ENCODE measurements around the gene TF.
"Not testable (repeated sequence)": the region's sequence is repeated elsewhere in the genome, so short reads cannot be mapped to it uniquely, and the experiment has no call there.

The TF gene

DNA sequence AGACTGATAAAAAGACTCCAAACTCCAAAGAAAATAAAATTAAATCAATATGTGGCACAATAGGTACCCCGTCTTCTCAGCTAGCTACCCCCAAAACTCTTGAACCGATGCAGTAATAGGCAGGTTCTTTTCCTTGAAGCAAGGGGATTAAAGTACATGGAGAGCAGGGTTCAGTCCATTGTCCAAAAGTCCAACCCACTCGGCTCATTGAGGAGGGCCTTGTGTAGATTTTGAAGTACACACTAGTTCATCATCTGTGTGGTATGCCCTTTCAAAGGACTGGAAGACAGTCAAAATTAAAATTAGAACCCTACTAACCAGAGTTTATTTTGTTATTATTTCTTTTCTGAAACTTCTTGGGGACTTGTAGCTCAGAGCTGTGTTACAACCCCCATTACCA lies 23.3 kb downstream of the TF start:
- no peak for DNase-seq

DNA sequence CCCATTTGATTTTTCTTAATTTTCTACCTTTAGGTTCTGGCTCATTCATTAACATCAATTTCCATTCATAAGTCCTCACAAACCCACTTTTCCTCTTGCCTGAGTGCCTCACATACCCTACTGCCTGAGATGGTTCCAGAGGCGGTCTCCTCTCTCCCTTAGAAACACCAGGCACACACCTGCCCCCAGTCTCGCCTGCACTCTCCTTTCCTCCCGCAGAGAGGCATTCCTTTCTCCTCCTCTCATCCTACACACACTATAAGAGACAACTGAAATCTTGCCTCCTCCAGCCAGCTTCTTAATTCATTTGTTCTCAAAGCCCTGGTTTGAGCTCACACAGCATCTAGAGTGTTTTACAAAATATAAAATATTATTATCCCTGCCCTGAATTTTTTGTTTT lies 27.5 kb downstream of the TF start:
- no peak for DNase-seq

DNA sequence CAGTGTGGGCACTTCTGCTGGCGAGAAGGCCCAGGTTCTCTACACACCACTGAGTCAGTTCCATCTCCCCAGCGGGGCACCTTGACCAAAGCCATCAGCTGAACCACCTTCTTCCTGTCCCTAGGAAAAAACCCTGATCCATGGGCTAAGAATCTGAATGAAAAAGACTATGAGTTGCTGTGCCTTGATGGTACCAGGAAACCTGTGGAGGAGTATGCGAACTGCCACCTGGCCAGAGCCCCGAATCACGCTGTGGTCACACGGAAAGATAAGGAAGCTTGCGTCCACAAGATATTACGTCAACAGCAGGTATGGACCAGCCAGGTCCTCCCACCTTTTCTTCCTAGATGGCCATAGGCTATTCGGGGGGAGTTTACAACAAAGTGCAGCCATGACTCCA lies 29.1 kb downstream of the TF start:
- DNase-seq, result no peak

DNA sequence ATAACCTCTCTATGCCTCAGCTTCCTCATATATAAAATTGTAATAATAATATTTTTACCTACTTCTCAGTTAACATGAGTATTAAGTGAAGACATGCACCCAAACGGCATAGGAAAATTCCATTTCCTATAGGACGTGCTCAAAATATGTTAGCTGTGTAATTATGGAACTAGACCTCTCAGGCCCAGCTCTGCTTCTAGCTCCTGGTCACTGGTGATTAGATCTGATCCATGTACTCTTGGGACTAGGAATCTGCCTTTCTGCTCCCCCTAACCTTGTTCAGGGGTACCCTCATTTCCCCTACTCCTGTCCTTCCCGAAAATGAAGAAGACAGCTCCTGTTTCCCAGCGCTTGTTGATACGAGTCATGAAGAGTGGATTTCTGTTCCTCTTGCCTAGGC lies 29.6 kb downstream of the TF start:
- DNase-seq, result no peak

DNA sequence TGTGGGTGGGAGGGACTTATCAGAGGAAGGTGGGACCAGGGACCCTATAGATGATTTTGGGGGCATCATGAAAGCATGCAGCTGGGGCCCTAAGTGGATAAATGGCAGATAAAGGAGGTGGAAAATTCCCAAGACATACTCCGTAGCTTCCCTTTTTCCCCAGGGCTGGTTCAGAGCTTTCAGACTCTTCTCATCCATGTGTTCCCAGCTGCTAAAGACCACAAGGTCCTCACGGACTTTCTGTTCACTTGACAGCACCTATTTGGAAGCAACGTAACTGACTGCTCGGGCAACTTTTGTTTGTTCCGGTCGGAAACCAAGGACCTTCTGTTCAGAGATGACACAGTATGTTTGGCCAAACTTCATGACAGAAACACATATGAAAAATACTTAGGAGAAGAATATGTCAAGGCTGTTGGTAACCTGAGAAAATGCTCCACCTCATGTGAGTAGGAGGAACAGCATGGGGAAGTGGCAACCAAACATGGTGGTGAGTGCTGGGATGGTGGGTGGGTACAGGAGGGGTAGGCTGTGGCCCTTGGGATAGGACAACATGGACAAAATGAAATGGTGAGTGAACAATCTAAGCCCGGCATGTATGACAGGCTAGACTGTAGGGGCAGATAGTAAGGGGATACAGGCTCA lies 30.7 kb downstream of the TF start:
- no peak for DNase-seq

DNA sequence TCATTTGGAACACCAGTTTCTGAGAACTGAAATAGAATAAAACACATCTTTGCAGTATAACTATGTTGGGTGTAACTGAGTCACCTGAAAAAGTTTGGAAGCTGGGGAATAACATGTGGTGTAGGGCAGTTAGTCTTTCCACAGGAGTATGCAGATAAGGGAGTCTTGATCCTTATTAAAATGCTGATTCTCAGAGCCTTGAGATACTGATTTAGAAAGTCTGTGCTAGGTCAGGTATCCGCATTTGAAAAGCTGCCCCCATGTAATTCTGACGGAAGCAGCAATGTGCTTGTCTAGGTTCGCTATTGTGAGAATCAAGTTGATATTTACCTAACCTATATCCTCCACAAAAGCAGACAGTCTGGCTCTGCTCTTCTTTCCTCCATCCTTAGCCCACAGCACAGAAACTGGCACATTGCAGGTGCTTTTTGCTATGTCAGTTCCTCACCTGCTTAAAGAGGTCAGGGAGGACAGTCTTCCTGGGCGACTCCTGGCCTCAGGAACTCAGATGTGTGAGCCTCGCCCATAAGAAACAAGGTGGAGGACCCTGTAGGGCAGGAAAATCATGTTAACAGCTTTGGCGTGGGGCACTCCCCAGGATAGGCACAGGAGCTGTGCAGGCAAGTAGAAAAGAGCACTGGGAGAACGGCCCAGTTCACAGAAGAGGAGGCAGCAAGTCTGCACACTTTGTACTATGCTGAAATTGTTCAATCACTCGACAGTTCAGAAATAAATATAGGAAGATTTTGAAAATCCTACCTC lies 31.8 kb downstream of the TF start:
- no peak for DNase-seq

DNA sequence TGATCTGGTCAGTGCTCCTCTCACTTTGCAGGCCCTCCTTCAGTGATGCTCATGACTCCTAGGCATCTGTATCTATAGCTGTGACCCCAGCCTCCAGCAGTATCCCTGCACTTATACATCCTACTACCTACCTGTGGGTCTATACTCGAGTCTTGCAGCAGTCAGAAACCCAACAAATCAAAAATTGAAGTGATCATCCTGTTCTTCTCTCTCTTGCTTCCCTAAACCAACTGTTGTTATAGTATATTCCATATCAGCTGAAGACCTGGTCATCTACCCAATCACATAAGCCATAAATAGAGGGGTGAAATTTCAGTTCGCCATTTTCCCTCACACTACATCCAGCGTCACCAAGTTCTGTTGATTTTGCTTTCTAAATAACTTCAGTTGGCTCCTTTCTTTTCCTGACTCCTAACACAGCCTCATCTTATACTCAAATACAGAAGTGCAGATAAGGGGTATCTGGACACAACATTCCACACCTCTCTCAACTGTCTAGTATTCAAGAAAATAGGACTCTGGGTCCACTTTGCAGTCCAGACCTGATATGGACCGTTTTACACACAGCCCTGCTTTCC lies 33.5 kb downstream of the TF start:
- DNase-seq, result no peak

DNA sequence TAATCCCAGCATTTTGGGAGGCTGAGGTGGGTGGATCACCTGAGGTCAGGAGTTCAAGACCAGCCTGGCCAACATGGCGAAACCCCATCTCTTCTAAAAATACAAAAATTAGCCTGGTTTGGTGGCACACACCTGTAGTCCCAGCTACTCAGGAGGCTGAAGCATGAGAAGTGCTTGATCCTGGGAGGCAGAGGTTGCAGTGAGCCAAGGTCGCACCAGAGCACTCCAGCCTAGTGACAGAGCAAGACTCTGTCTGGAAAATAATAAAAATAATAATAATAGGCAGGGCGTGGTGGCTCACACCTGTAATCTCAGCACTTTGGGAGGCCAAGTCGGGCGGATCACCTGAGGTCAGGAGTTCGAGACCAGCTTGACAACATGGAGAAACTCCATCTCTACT lies 34.6 kb downstream of the TF start:
- not testable (repeated sequence) for DNase-seq

DNA sequence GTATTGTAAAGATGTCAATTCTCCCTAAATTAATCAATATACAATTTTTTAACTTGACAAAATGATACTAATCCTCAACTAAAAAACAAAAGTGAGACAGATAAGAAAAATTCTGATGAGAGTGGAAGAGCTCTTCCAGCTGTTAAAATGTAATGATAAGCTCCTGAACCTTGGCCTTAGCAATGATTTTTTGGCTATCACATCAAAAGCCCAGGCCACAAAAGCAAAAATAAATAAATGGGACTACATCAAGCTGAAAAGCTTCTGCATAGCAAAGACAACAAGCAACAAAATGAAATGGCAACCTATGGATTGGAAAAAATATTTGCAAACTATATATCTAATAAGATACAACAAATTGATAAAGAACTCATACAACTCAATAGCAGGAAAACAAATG lies 35.4 kb downstream of the TF start:
- DNase-seq, result no peak

DNA sequence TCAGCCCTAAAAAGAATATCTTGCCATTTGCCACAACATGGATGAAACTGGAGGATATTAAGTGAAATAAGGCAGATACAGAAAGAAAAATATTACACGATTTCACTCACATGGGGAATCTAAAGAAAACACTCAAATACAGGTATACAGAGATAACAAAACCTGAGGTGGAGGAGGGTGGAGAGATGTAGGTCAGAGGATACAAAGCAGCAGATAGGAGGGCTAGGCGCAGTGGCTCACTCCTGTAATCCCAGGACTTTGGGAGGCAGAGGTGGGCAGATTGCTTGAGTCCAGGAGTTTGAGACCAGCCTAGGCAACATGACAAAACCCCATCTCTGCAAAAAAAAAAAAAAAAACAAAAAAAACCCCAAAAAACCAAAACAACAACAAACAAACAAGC lies 36.3 kb downstream of the TF start:
- no peak for DNase-seq

DNA sequence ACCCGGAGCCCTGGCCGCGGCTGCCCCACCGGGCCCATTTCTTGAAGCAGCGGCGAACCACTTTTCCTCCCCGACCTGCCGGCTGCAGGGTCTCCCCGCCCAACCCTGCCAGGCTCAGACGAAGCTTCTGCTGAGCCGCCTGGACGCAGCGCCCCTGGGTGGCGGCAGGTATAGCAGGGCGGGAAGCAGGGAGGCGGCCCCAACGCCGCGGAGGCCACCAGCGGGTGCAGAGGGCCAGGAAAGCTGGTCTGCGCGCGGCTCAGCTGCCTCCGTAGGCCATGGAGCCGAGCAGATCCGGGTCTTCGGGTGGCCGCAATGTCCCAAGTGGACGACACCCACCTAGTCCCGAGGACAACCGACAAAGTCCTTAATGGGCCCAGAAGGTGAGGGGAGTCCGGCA lies 37.6 kb downstream of the TF start:
- DNase-seq, result no peak

DNA sequence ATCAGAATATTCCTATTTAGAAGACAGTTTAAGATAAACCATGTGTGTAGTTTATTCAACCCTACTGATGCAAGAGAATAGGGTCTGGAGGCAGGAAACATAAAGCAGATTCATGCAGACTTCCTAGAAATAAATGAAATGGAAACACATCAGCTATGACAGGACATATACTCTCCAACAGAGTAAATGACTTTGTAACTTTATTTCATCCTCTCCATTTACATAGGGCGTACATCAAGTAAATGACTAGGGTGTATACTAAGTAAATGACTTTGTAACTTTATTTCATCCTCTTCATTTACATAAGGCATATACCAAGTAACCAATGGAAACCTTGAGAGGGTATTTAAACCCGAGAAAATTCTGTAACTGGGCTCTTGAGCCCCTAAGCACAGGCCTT lies 41.8 kb downstream of the TF start:
- DNase-seq, result no peak

DNA sequence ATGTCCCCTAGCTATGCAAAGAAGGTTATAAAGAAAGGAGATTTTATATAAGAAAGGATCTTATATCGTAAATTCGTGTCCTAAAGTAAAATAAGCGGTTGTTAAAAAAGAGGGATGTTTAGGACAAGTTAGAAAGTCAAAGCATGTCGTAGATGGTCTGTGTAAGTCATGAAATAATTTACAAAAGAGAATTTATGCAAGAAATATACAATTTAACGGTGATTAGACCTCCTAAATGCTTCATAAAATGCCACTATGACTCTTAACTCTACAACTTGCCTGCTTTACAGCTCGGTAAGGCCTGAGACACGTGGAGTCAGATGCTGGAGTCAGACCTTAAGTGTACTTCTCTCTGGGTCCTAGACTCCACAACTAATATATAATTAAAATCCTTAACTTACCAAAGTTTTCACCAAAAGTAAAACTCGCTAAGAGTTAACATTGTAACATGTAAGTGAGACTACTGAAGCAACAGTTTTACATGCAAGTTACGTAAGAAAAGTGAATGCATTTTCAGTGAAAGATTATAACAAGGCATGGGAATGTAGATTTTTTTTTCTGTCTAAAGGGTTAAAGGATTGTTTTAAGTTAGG lies 46.1 kb downstream of the TF start:
- DNase-seq, result no peak

DNA sequence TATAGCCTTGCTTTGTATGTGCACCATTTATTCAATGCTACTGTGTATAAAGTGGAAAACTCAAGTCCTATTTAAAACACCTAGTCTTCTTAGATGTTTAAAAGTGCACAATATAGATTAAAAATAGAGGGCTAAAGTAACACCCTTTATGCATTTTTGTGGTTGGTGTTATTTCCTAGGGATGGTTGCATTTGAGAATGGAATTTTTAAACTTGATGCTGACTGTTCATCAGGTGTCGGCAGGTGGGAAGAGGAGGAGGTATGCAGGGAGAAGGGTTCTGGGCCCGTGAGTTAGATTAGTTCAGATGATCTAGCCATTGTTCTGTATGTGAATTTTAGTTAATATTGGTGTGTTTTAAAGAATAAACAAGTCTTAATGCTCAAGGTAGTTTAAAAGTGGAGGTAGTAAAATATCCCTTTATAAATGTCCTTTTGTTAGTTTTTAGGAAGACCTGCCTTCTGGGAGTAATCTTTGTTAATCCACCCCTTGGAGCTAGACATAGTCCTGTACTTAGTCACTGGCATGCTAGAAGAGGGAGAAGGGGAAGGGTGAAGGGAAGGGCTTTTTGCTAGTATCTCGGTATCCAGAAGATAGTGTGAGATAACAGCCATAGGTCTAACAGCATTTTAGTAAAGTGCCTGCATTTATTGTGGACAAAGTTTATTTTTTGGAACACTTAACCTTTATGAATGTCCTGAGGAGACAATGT lies 51.4 kb downstream of the TF start:
- DNase-seq, result no peak

DNA sequence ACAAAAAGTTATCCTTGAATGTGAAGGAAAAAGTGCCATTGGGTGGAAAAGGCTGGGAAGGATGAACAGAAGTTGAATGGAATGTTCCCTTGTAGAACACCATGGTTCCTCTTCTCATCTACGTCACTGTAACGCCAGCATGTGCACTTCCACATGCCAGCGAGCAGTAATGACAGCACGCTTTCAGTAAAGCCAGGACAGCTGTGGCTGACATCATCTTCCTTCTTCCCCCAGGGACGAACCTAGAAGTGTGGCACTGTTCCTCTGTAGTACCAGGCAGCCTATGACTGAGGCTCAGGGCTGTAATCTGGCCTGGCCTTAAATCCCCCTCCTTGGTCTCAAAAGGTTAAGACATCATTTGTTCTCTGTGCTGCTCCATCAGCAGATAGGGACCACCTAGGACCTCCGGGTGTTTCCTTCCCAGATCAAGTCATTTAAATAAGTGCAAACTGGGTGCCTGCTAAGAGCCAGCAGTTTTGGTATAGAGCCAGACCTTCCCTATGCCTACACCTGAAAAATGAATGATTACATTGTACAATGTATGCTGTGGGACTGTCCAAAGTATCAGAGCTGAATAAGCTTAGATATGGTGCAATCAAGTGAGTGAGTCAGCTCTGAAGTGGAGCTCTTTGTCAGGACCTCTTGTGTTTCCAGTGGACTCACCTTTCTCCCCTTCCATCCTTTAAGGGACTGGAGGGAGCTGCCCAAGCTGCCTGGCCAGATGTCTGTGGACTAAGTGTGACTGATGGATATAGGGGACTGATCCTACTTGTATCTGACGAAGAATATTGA lies 53.8 kb downstream of the TF start:
- DNase-seq, result no peak

DNA sequence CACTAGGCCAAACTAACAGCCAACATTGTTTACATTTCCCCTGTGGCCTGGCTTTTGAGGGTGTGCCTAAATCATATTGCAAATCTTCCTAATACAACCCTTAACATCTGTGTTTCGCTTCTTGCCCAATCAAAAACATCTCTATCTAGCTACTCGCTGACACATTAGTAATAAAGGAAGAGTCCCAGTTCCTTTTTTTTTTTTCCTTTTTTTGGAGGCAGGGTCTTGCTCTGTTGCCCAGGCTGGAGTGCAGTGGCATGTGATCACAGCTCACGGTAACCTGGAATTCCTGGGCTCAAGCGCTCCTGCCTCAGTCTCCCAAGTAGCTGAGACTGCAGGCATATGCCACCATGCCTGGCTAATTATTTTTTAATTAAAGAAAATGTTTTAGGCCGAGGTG lies 57.3 kb downstream of the TF start:
- no peak for DNase-seq

DNA sequence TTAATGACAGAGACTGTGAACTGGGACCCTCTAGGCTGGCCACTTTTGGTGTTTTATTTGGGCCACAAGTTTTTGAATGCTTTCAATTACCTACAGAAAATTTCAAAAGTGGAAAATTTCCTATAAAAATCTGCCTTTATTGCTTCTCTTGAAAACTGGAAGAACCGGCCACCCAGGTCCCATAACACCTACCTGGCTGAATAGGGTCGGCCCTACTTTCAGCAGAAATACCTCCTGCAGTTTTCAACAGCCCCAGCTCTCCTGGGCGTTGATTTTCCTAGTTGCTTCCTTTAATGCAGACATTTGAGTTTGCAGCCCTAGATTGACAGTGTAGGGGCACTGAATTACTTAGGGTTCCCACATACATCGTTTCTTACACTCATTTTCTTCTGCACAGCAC lies 58.7 kb downstream of the TF start:
- DNase-seq, result no peak

DNA sequence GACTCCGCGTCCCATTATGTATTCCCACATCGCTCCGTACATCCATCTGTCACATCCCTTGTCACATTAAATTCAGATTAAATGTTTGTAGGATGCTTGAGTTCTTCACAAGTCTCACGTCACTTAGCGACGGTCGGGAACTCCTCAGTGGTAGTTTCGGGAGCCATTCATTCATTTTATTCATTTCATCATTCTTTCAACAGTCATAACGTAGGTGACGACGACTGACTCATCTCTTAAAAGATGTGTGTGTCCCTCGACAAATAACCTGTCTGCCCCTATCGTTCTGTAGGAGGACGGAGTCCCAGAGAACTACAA lies 59.1 kb downstream of the TF start:
- DNase-seq, result no peak

DNA sequence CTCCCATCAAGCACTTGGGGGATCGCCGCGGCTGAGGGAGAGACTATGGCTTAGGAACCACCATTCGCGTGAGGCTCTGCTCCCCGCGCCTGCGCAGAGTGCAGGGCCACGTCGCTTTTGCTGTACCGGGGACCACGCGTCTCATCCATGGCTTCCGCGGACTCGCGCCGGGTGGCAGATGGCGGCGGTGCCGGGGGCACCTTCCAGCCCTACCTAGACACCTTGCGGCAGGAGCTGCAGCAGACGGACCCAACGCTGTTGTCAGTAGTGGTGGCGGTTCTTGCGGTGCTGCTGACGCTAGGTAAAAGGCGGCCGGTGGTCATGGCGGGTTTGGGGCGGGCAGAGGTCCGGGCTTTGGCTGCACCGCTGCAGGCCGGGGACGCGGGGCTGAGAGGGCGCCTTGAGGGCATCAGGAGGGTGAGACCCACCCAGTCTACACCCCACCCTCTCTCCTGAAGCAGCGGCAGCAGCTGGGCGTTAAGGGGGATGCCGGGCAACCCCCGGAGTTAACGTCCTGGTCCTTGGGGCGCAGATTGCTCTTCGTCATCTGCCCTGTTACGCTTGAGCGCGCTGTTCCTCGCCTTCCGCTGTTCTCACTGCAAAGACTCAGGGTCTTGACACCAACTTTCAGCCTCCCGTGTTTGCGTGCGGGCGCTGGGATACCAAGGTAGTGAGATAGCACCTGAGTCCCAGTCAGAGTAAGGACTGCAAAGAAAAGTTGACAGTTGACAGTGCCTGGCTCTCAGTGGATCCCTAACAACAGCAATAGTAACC lies 59.7 kb downstream of the TF start, which contains the start of gene SRPRB:
TSS of gene SRPRB (plus strand) at position 114 of the 774 bp plus-strand sequence. CDS start at position 148, 34 bp downstream.
- DNase-seq, result peak; percentile 91

DNA sequence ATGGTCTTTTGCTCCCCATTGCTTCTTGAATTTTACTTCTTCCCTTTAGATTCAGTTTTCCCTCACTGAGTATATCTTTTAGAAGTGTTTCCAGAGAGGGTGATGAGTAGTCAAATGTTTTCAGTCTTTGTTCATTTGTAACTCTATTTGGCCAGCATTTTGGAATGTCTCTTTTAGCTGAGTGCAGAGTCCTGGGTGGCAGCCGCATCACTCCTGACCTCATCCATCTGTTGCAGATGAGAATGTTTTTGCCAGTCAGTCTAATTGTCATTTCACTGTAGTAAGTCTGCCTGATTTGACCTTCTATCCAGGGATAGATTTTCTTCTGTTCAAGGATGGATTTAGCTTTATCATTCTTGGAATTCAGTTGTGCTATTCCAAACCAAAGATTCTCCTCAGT lies 66.7 kb downstream of the TF start:
- DNase-seq, result no peak

DNA sequence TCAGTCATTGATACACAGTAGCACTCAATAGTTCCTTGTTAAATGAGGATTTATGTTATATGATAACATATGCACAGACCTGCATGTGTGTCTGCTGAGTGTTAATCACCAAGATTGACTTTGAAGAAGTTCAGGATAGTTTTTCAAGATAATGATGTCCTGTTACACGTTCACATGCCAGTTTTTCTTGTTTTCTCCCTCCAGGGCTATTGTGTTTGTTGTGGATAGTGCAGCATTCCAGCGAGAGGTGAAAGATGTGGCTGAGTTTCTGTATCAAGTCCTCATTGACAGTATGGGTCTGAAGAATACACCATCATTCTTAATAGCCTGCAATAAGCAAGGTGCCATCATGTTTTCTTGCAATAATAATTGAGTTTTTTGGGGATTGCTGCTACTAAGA lies 69.2 kb downstream of the TF start:
- DNase-seq, result no peak

DNA sequence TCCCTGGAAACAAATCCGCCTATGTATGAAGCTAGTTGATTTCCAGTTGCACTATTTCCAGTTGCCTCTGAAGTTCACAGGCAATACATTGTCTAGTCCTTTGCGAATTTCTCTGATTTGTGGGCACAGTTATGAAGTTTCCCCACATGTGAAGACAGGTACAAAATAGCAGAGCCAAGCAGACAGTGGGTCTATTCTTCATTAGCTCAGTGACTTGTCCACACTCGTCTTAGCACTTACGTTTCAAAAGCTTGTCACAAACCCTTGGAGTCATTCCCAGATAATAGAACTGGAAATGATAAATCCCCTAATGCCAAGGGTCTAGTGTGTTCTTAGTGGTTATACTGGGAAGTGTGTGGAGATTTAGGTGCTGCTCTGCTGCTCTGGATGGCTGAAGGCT lies 73.9 kb downstream of the TF start:
- DNase-seq, result no peak
